PFSK-1 (cell line): ENCODE data around the gene UACA.

Source experiments
- FOXP2 ChIP-seq: optimal IDR thresholded peaks from 2 replicates; pipeline ENCODE3; 2011; ENCODE audit warnings: borderline replicate concordance, control low read depth, inconsistent platforms; ENCODE audit not compliant: insufficient read depth; ENCODE audit errors: extremely low read length, extremely low read depth
- POLR2AphosphoS5 ChIP-seq: IDR thresholded peaks from 2 replicates; pipeline ENCODE4 v1.6.1; 2012; ENCODE audit warnings: low read depth, mild to moderate bottlenecking, control low read depth, low read length, moderate library complexity
- REST ChIP-seq, 2 experiments: IDR thresholded peaks; 2 replicates each; pipeline versions ENCODE4 v1.6.1 to v1.8.0; 2011 to 2012; ENCODE audit warnings: low read depth in 2 of 2, low read length in 2 of 2, control low read depth in 1 of 2, inconsistent platforms in 1 of 2, mild to moderate bottlenecking in 1 of 2, moderate library complexity in 1 of 2; ENCODE audit not compliant: insufficient read depth in 1 of 2
- SIN3A ChIP-seq: IDR thresholded peaks from 2 replicates; pipeline ENCODE4 v1.6.1; 2012; ENCODE audit warnings: mild to moderate bottlenecking, low read length, moderate library complexity, borderline replicate concordance; ENCODE audit not compliant: insufficient read depth
- TAF1 ChIP-seq: IDR thresholded peaks from 2 replicates; pipeline ENCODE4 v1.6.1; 2012; ENCODE audit warnings: low read length, control low read depth, borderline replicate concordance; ENCODE audit not compliant: insufficient read depth

The UACA gene

DNA sequence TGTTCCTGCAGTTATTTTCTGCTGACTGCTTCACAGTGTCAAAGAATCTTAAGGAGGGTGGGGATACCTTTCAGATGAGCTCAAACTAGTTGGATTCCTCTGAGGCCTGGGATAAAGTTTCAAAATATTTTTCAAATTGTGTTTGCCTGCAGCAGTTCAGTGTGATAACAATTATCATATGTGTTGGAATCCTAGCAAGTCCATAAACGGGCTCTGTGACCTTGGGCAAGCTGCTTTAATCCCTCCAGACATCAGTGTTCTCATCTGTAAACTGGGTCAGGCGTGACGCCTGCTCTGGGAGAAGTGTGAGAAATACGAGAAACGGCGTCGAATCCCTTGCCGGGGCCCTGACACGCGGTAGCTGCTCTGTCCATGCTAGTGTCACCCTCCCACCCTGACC lies 153.5 kb downstream of the UACA start:
- TF ChIP-seq TAF1 (no peak), POLR2AphosphoS5 (no peak), REST (IDR thresholded peaks at IDR 0.05; ENCODE audit: insufficient read depth in 1 of 2, low read depth in 2 of 2, low read length in 2 of 2) (no peak), FOXP2 (no peak), SIN3A (no peak)

- TF ChIP-seq SIN3A (no peak), REST (IDR thresholded peaks at IDR 0.05; ENCODE audit: insufficient read depth in 1 of 2, low read depth in 2 of 2, low read length in 2 of 2) (no peak), POLR2AphosphoS5 (no peak), TAF1 (no peak), FOXP2 (no peak)
These were observed 155.2 kb downstream of the UACA start for GRCh38 chr15:70608144-70608543.

DNA sequence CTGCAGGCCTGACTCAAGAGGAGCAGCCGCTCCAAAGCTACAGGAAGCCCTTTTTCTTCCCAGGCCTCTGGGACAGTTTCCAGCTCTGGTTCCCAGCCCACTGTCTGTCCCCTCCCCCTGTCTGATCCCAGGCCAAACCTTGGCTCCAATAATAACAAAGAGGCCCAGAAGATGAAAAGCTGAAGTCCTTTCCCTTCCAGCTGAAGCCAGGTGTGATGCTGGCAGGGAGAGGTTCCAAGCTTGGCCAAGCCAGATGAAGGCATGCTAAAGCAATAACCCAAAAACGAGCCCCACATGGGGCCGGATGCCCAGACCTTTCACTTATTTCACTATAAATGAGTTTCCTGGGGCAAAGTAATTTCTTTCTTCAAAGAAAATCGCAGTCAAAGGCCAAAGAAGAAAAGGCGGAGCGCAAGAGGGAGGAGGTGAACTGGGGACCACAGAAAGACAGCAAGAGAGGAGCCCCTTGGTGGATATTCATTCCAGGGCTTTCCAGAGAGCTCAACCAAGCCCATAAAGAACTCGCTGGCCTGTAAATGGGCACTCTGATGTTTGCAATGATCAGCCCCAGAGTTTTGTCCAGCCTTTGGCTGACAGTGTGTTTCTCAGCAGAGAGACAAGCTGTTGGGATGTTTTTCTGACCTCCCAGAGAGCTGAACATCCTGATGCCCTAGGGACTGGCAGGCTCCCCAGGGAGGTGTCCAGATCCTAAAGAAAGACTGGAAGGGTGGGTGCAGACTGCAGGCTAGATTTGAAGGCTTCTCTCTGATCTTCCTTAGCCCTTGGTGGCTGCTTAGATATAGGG lies 157.6 kb downstream of the UACA start:
- TF ChIP-seq REST (IDR thresholded peaks at IDR 0.05; ENCODE audit: insufficient read depth in 1 of 2, low read depth in 2 of 2, low read length in 2 of 2) (no peak), TAF1 (no peak), POLR2AphosphoS5 (no peak), FOXP2 (no peak), SIN3A (no peak)

GRCh38 chr15:70604666-70605315 lies 158.6 kb downstream of the UACA start:
- TF ChIP-seq SIN3A: no peak
- TF ChIP-seq REST (IDR thresholded peaks at IDR 0.05; ENCODE audit: insufficient read depth in 1 of 2, low read depth in 2 of 2, low read length in 2 of 2): no peak
- TF ChIP-seq POLR2AphosphoS5: no peak
- no peak for TF ChIP-seq TAF1
- no peak for TF ChIP-seq FOXP2
